ENCODE results near the gene GPR42.
"Not testable (repeated sequence)": the region's sequence is repeated elsewhere in the genome, so short reads cannot be mapped to it uniquely, and the experiment has no call there.

GRCh38 chr19:35401416-35401815 lies 30.5 kb downstream of the GPR42 start:
- not testable (repeated sequence) for TF ChIP-seq CTCF (conservative IDR thresholded peaks at IDR 0.05; ENCODE audit: low read length); EZH2phosphoT487 (IDR thresholded peaks at IDR 0.05; ENCODE audit: borderline replicate concordance)

Measured in Loucy (cell line).